Measurements from ENCODE around the gene PTPRN2. TPM values are rescaled to one million over a fixed set of nuclear protein-coding genes. Genes with fewer than 3 reads are reported as not detected.

PTPRN2 gene
- total RNA-seq, 1 experiment from 2014 or later: 0.16 TPM

DNA sequence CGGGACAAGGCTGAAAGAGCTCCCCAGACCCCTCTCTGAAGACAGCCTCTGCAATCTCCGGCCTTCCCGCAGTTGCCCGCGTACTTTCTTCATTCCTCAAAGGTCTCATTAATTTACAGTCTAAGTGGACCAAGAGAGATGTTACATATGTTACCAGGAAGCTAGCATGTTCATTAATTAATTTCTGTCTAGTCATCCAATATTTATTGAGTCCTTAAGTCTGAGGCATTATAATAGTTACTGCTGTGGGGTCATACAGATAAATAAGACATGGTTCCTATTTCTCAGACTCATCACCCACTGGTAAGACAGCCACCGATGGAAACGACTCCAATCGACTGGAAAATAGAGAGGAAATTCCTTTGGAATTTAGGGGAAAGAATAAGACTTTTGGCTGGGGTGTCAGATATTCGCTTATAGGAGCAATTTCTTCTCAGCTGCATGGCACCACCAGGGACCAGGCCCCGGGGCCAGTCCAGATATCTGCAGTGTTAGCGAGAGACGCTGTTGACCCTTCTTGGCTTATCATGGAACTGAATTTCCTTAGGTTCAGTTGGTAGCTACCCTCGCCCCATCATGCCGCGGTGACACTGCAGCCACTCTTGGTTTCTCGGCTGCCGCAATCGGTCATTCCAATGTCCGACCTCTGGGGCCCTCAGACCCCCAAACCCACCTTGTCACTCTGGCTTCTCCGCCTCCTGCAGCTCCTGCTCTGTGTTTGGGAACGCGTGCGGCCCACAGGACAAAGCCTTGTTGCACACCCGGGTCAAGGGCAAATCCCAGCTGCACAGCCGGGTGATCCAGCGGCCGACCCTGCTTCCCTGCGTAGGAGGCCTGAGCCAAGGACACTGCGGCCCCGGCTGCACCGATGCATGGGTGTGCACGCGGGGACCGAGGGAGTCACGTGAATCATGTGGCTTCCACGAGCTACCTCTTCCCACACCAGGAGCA, 867.6 kb downstream of the PTPRN2 start:
- in situ Hi-C loops (cut with HindIII; ENCODE audit: low pct_unique_long_range_greater_than_20kb, low sequenced_read_pairs): no loop called here
- DNase-seq (ENCODE audit: low read depth, low spot score): no peak

GRCh38 chr7:157719008-157719682, 868.5 kb downstream of the PTPRN2 start:
- DNase-seq (ENCODE audit: low read depth, low spot score): no peak
- in situ Hi-C loops (cut with HindIII; ENCODE audit: low pct_unique_long_range_greater_than_20kb, low sequenced_read_pairs): no loop called here

GRCh38 chr7:157718303-157719007, 869.2 kb downstream of the PTPRN2 start:
- no peak for DNase-seq (ENCODE audit: low read depth, low spot score)
- in situ Hi-C loops (cut with HindIII; ENCODE audit: low pct_unique_long_range_greater_than_20kb, low sequenced_read_pairs): no loop called here

- in situ Hi-C loops (cut with HindIII; ENCODE audit: low pct_unique_long_range_greater_than_20kb, low sequenced_read_pairs): no loop called here
- DNase-seq (ENCODE audit: low read depth, low spot score): no peak
These were observed 870.1 kb downstream of the PTPRN2 start for GRCh38 chr7:157717211-157718174.

GRCh38 chr7:157715938-157716280, 871.7 kb downstream of the PTPRN2 start:
- DNase-seq (ENCODE audit: low read depth, low spot score): no peak
- in situ Hi-C loops (cut with HindIII; ENCODE audit: low pct_unique_long_range_greater_than_20kb, low sequenced_read_pairs): no loop called here

DNA sequence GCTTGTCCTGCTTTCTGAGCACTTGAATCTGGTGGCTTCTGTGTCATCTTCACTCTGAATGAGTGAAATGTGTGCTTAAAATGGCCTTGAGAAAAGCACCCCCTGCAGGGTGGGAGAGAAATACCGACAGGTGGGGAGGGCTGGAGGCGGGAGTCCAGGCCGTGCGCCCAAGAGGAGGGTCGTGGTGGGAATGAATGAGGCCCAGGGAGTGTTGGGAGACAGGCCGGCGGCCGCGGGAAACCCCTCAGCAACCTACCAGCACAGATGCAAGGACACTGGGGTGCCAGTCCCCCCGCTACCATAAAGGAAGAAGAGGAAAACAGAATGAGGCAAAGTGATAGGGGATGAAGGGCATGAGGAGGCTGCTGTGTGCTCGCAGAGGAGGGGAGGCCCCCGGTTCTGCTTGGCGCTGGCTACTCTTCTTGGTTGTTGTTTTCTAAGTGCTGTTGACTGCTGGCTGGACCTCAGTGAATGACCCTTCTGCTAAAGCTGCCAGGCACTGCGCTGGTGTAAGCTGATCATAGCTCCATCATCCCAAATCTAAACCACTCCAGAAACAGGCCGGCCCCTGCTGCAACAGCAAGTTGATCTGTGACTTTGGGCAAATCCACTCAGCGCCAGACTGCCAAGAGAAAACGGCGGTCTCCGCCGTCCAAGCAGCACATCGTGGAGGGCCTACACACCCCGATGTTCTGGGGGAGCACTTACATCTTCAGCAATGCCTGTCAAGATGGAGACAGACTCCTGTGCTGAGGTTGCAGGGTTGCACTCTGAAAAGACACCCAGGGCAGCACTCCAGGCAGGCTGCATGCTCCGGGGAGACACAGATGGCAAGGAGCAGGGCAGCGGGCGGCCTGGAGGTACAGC, 872.3 kb downstream of the PTPRN2 start:
- no peak for DNase-seq (ENCODE audit: low read depth, low spot score)
- in situ Hi-C loops (cut with HindIII; ENCODE audit: low pct_unique_long_range_greater_than_20kb, low sequenced_read_pairs): no loop called here

DNA sequence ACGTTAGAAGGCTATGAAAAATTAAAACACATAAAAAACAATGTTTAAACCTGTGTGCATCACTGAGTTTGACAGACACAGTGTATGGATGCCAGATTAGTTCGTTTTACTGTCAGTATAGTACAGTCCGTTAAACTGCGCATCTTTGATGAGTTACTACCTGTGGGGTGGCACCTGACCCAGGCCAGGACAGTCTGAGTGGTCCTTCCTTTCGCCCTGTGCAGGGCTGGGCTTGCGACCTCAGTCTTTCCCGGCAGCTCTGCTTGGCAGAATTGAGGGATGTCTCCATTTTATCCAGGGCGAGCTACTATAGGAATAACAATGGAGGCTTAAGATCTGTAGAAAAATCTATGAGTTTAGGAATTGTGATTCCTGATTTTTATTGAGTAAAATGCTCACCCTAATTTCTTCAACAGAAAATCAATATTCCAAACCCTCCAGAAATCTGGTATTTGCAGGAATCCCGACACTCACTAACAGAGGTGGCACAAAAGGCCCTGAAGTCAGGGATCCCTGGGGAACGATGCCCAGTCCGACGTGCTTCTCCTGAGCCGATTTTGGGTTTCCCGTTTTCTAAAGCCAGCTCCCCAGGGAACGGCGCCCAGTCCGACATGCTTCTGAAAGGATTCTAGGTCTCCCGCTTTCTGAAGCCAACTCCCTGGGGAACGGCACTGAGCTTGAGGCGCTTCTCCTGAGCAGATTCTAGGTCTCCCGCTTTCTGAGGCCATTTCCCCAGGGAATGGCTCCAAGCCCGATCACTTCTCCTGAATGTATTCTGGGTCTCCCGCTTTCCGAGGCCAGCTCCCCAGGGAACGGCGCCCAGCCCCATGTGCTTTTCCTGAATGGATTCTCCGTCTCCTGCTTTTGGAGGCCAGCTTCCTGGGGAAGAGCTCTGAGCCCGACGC, 873.2 kb downstream of the PTPRN2 start:
- in situ Hi-C loops (cut with HindIII; ENCODE audit: low pct_unique_long_range_greater_than_20kb, low sequenced_read_pairs): no loop called here
- no peak for DNase-seq (ENCODE audit: low read depth, low spot score)

DNA sequence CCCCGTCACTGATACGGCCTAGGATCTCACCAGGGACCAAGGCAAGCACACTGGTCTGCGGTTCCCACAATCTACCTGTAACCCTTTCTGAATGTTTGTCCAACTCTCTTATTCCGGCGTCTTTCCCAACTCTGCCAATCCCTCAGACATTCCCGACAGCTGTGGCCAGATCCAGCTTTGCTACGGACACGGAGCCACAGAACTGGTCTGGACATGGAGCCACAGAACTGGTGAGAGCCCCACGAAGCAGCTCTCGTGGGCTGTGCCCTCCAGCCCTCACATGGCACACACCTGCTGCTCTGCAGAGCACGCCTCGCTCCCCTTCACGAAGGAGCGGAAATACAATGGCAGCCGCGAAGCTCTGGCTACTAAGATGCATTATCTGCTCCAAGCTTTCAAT, 874.0 kb downstream of the PTPRN2 start:
- DNase-seq (ENCODE audit: low read depth, low spot score): no peak

GRCh38 chr7:157712666-157713235, 874.9 kb downstream of the PTPRN2 start:
- no peak for DNase-seq (ENCODE audit: low read depth, low spot score)
- in situ Hi-C loops (cut with HindIII; ENCODE audit: low pct_unique_long_range_greater_than_20kb, low sequenced_read_pairs): no loop called here

More for the DNA sequence above, 874.0 kb downstream of the PTPRN2 start:
- in situ Hi-C loops (cut with HindIII; ENCODE audit: low pct_unique_long_range_greater_than_20kb, low sequenced_read_pairs): no loop called here

DNA sequence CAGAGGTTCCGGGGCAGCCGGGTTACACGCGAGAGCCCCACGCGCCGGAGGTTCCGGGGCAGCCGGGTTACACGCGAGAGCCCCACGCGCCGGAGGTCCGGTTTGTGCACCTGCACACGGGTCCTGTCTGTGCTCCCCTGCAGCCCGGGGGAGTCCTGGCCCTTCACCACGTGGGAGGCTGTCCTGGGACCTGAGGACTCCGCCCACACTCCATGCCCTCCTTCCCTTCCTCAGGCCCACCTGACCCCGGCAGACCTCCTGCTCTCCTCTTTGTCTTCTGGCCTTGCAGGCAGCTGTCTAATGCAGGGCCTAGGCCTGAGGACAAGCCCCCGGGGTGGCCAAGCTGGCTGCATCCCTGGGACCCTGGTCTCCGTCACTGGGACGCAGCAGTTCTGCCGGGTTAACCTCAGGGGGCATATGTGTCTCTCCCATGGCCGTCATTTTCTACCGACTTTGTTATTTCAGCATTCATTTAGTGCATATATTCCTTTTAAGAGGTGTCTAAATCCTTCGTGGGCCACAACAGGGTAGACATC, 876.2 kb downstream of the PTPRN2 start:
- in situ Hi-C loops (cut with HindIII; ENCODE audit: low pct_unique_long_range_greater_than_20kb, low sequenced_read_pairs): no loop called here
- no peak for DNase-seq (ENCODE audit: low read depth, low spot score)

GRCh38 chr7:157710396-157710795, 877.2 kb downstream of the PTPRN2 start:
- no peak for DNase-seq (ENCODE audit: low read depth, low spot score)
- in situ Hi-C loops (cut with HindIII; ENCODE audit: low pct_unique_long_range_greater_than_20kb, low sequenced_read_pairs): no loop called here

GRCh38 chr7:157709531-157710251, 877.9 kb downstream of the PTPRN2 start:
- DNase-seq (ENCODE audit: low read depth, low spot score): no peak
- in situ Hi-C loops (cut with HindIII; ENCODE audit: low pct_unique_long_range_greater_than_20kb, low sequenced_read_pairs): no loop called here

- DNase-seq (ENCODE audit: low read depth, low spot score): no peak
- in situ Hi-C loops (cut with HindIII; ENCODE audit: low pct_unique_long_range_greater_than_20kb, low sequenced_read_pairs): no loop called here
These were observed 878.7 kb downstream of the PTPRN2 start for GRCh38 chr7:157708919-157709295.

All from SK-MEL-5 (cell line).